OCI-LY3 (cell line): ENCODE data around the gene PLA2G2A.

Source experiments
- H2AFZ ChIP-seq: fragments of 200-600, 300-600 bp; shearing (Covaris generic); 2 replicates; pipeline ENCODE4 v1.6.0; 2014; ENCODE audit warnings: antibody characterized with exemption, low read depth, low read length
- H3K27ac ChIP-seq: fragments of 200-600, 300-600 bp; sonication (generic); 2 replicates; pipeline ENCODE4 v1.5.1; 2014; ENCODE audit warnings: mild to moderate bottlenecking, low read length, moderate library complexity, mixed read lengths
- H3K27me3 ChIP-seq: fragments of 200-600, 300-600 bp; sonication (generic); 2 replicates; pipeline ENCODE4 v1.6.1; 2014; ENCODE audit warnings: low read depth, low read length, mixed read lengths
- H3K36me3 ChIP-seq: fragments of 200-600, 300-600 bp; sonication (generic); replicated peaks from 2 replicates; pipeline ENCODE3; 2014; ENCODE audit warnings: low read depth, low read length, mixed read lengths
- H3K4me1 ChIP-seq: fragments of 300-600, 200-600 bp; sonication (generic); 2 replicates; pipeline ENCODE4 v1.6.1; 2014; ENCODE audit warnings: low read length, mixed read lengths
- H3K4me2 ChIP-seq: fragments of 200-600, 300-600 bp; sonication (generic); 2 replicates; pipeline ENCODE4 v1.6.1; 2014; ENCODE audit warnings: low read length, mixed read lengths
- H3K4me3 ChIP-seq: fragments of 300-600, 200-600 bp; sonication (generic); 2 replicates; pipeline ENCODE4 v1.5.1; 2014; ENCODE audit warnings: antibody characterized with exemption, mild to moderate bottlenecking, low read length, moderate library complexity
- H3K79me2 ChIP-seq: fragments of 300-600, 200-600 bp; shearing (Covaris generic); 2 replicates; pipeline ENCODE4 v1.6.1; 2014; ENCODE audit warnings: mild to moderate bottlenecking, low read length, mixed read lengths
- H3K9ac ChIP-seq: fragments of 300-600, 200-600 bp; shearing (Covaris generic); 2 replicates; pipeline ENCODE4 v1.6.0; 2014; ENCODE audit warnings: mild to moderate bottlenecking, low read length, moderate library complexity
- H3K9me3 ChIP-seq: fragments of 200-600, 300-600 bp; shearing (Covaris generic); 2 replicates; pipeline ENCODE4 v1.6.1; 2014; ENCODE audit warnings: low read length, mixed read lengths; ENCODE audit not compliant: insufficient read depth
- H4K20me1 ChIP-seq: fragments of 200-600, 300-600 bp; sonication (generic); 2 replicates; pipeline ENCODE4 v1.6.1; 2016; ENCODE audit warnings: low read length, mixed read lengths; ENCODE audit not compliant: insufficient read depth
- CTCF ChIP-seq: fragments of 200-600, 300-600 bp; sonication (generic); IDR thresholded peaks from 2 replicates; pipeline ENCODE4 v1.5.1; 2014; ENCODE audit warnings: antibody characterized with exemption, low read length, low read depth
- EZH2phosphoT487 ChIP-seq: fragments of 200-600 bp; shearing (Covaris generic); IDR thresholded peaks from 2 replicates; pipeline ENCODE4 v1.6.1; 2018; ENCODE audit warnings: antibody characterized with exemption, mixed run types, low read depth

PLA2G2A gene

GRCh38 chr1:19954059-19954458 lies 25.4 kb downstream of the PLA2G2A start:
- H3K4me3 ChIP-seq: no peak overlapping the region
- H2AFZ ChIP-seq: no peak overlapping the region

GRCh38 chr1:19949016-19949415 lies 30.4 kb downstream of the PLA2G2A start:
- H3K9me3 ChIP-seq: peaks cover 3% of the 10 kb centered on the region; the same call in 1 of the 2 replicates
- H4K20me1 ChIP-seq: no peaks in the 10 kb centered on the region
- no peak overlapping the region for H3K4me3 ChIP-seq
- no peak overlapping the region for H3K27ac ChIP-seq
- H2AFZ ChIP-seq: no peak overlapping the region
- no peaks in the 10 kb centered on the region for H3K36me3 ChIP-seq
- H3K27me3 ChIP-seq: no peaks in the 10 kb centered on the region
- no peak for TF ChIP-seq CTCF
- TF ChIP-seq EZH2phosphoT487: no peak
- no peak overlapping the region for H3K9ac ChIP-seq
- no peaks in the 10 kb centered on the region for H3K4me1 ChIP-seq
- no peaks in the 10 kb centered on the region for H3K79me2 ChIP-seq
- no peak overlapping the region for H3K4me2 ChIP-seq

More at GRCh38 chr1:19954059-19954458, 25.4 kb downstream of the PLA2G2A start:
- Histone ChIP-seq H3K79me2 (no peaks in the 10 kb centered on the region), H3K36me3 (no peaks in the 10 kb centered on the region), H4K20me1 (no peaks in the 10 kb centered on the region), H3K27ac (no peak overlapping the region), H3K9me3 (peaks cover 7% of the 10 kb centered on the region), H3K4me2 (no peak overlapping the region), H3K9ac (no peak overlapping the region), H3K4me1 (no peaks in the 10 kb centered on the region), H3K27me3 (no peaks in the 10 kb centered on the region)
- TF ChIP-seq EZH2phosphoT487 (no peak), CTCF (no peak)

GRCh38 chr1:19946971-19947370 lies 32.4 kb downstream of the PLA2G2A start:
- H3K27me3 ChIP-seq: no peaks in the 10 kb centered on the region
- H3K27ac ChIP-seq: no peak overlapping the region
- H3K4me1 ChIP-seq: no peaks in the 10 kb centered on the region
- TF ChIP-seq EZH2phosphoT487: no peak
- TF ChIP-seq CTCF: no peak
- no peak overlapping the region for H2AFZ ChIP-seq
- H4K20me1 ChIP-seq: no peaks in the 10 kb centered on the region
- H3K36me3 ChIP-seq: no peaks in the 10 kb centered on the region
- no peak overlapping the region for H3K4me3 ChIP-seq
- no peaks in the 10 kb centered on the region for H3K79me2 ChIP-seq
- no peak overlapping the region for H3K4me2 ChIP-seq
- H3K9me3 ChIP-seq: no peaks in the 10 kb centered on the region
- H3K9ac ChIP-seq: no peak overlapping the region

GRCh38 chr1:19946331-19946751 lies 33.1 kb downstream of the PLA2G2A start:
- H3K9me3 ChIP-seq: no peaks in the 10 kb centered on the region
- no peak overlapping the region for H3K4me3 ChIP-seq
- H4K20me1 ChIP-seq: no peaks in the 10 kb centered on the region
- H3K79me2 ChIP-seq: no peaks in the 10 kb centered on the region
- no peak overlapping the region for H3K9ac ChIP-seq
- H3K27ac ChIP-seq: no peak overlapping the region
- H3K27me3 ChIP-seq: no peaks in the 10 kb centered on the region
- H3K4me1 ChIP-seq: no peaks in the 10 kb centered on the region
- TF ChIP-seq EZH2phosphoT487 (no peak), CTCF (no peak)
- no peak overlapping the region for H2AFZ ChIP-seq
- H3K4me2 ChIP-seq: no peak overlapping the region
- no peaks in the 10 kb centered on the region for H3K36me3 ChIP-seq
